H9 (cell line): ENCODE results near the gene ORMDL2. TPM values are rescaled to one million over a fixed set of nuclear protein-coding genes. Genes with fewer than 3 reads are reported as not detected.

Experiments used
- DNase-seq: peaks from one replicate; pipeline ENCODE4 v3.0.0-alpha.2; 2017
- H2AFZ ChIP-seq: one replicate; pipeline ENCODE4 v1.6.1; 2013; ENCODE audit warnings: mild to moderate bottlenecking, low read length, control low read depth, moderate library complexity
- H2AK5ac ChIP-seq: 2 replicates; pipeline ENCODE4 v1.6.1; 2013; ENCODE audit warnings: low read length, control low read depth, mixed read lengths; ENCODE audit not compliant: insufficient read length
- H2BK120ac ChIP-seq: one replicate; pipeline ENCODE4 v1.6.1; 2013; ENCODE audit warnings: low read depth, mild to moderate bottlenecking, low read length, control low read depth, inconsistent platforms; ENCODE audit not compliant: poor library complexity, severe bottlenecking
- H2BK12ac ChIP-seq: 2 replicates; pipeline ENCODE4 v1.6.1; 2013; ENCODE audit warnings: low read length, control low read depth, mixed read lengths, low read depth; ENCODE audit not compliant: insufficient read length
- H2BK15ac ChIP-seq: 2 replicates; pipeline ENCODE4 v1.6.1; 2013; ENCODE audit warnings: low read depth, low read length, control low read depth
- H2BK20ac ChIP-seq: one replicate; pipeline ENCODE4 v1.6.1; 2013; ENCODE audit warnings: low read depth, mild to moderate bottlenecking, low read length, control low read depth, inconsistent platforms; ENCODE audit not compliant: poor library complexity, severe bottlenecking
- H2BK5ac ChIP-seq: 2 replicates; pipeline ENCODE4 v1.6.1; 2013; ENCODE audit warnings: low read length, control low read depth, mixed read lengths; ENCODE audit not compliant: insufficient read length
- H3K14ac ChIP-seq: 2 replicates; pipeline ENCODE4 v1.6.1; 2013; ENCODE audit warnings: low read length, control low read depth; ENCODE audit not compliant: insufficient read depth
- H3K18ac ChIP-seq: 2 replicates; pipeline ENCODE4 v1.6.1; 2013; ENCODE audit warnings: low read depth, mild to moderate bottlenecking, mixed read lengths, low read length, control low read depth; ENCODE audit not compliant: insufficient read length
- H3K23ac ChIP-seq: 2 replicates; pipeline ENCODE4 v1.6.1; 2013; ENCODE audit warnings: low read length, control low read depth, mixed read lengths, low read depth; ENCODE audit not compliant: insufficient read length
- H3K23me2 ChIP-seq: 2 replicates; pipeline ENCODE4 v1.6.1; 2013; ENCODE audit warnings: low read depth, mild to moderate bottlenecking, mixed read lengths, low read length, control low read depth; ENCODE audit not compliant: insufficient read length, poor library complexity, severe bottlenecking
- H3K27ac ChIP-seq: 2 replicates; pipeline ENCODE4 v1.5.1; 2013; ENCODE audit warnings: low read length, control low read depth, mixed read lengths, low read depth; ENCODE audit not compliant: insufficient read length
- H3K27me3 ChIP-seq: 2 replicates; pipeline ENCODE4 v1.6.1; 2013; ENCODE audit warnings: low read length, control low read depth, inconsistent platforms; ENCODE audit not compliant: insufficient read depth
- H3K4ac ChIP-seq: 2 replicates; pipeline ENCODE4 v1.6.1; 2013; ENCODE audit warnings: low read depth, mild to moderate bottlenecking, control low read depth, inconsistent platforms, low read length, moderate library complexity
- H3K4me1 ChIP-seq: 2 replicates; pipeline ENCODE4 v1.6.1; 2013; ENCODE audit warnings: low read length, control low read depth, inconsistent platforms; ENCODE audit not compliant: insufficient read depth
- H3K4me2 ChIP-seq: 2 replicates; pipeline ENCODE4 v1.6.1; 2013; ENCODE audit warnings: low read length, control low read depth, mixed read lengths; ENCODE audit not compliant: insufficient read length, insufficient read depth
- H3K56ac ChIP-seq: 2 replicates; pipeline ENCODE4 v1.6.1; 2013; ENCODE audit warnings: low read depth, mild to moderate bottlenecking, mixed read lengths, low read length, control low read depth; ENCODE audit not compliant: insufficient read length
- H3K79me1 ChIP-seq: 2 replicates; pipeline ENCODE4 v1.6.1; 2013; ENCODE audit warnings: low read depth, mild to moderate bottlenecking, moderate library complexity, low read length, control low read depth, inconsistent platforms; ENCODE audit not compliant: insufficient read depth, poor library complexity, severe bottlenecking
- H3K79me2 ChIP-seq: 2 replicates; pipeline ENCODE4 v1.6.1; 2013; ENCODE audit warnings: low read length, control low read depth, inconsistent platforms; ENCODE audit not compliant: insufficient read depth
- H3K9ac ChIP-seq: 2 replicates; pipeline ENCODE4 v1.6.1; 2013; ENCODE audit warnings: low read length, control low read depth, mixed read lengths; ENCODE audit not compliant: insufficient read length; ENCODE audit errors: extremely low read depth
- H3K9me3 ChIP-seq: one replicate; pipeline ENCODE4 v1.6.1; 2013; ENCODE audit warnings: low read depth, low read length, inconsistent platforms; ENCODE audit not compliant: control insufficient read depth
- H3T11ph ChIP-seq: one replicate; pipeline ENCODE4 v1.6.1; 2013; ENCODE audit warnings: mild to moderate bottlenecking, low read length, control low read depth, inconsistent platforms
- H4K20me1 ChIP-seq: one replicate; pipeline ENCODE4 v1.6.1; 2013; ENCODE audit not compliant: control insufficient read depth, insufficient read length, insufficient read depth
- H4K5ac ChIP-seq: 2 replicates; pipeline ENCODE4 v1.6.1; 2013; ENCODE audit warnings: low read depth, mild to moderate bottlenecking, mixed read lengths, low read length, control low read depth; ENCODE audit not compliant: insufficient read length
- H4K8ac ChIP-seq: replicated peaks from 2 replicates; pipeline ENCODE4 v1.6.1; 2013; ENCODE audit warnings: low read length, control low read depth, mixed read lengths, low read depth; ENCODE audit not compliant: insufficient read length
- H4K91ac ChIP-seq: 2 replicates; pipeline ENCODE4 v1.6.1; 2013; ENCODE audit warnings: low read depth, mild to moderate bottlenecking, moderate library complexity, mixed read lengths, low read length, control low read depth; ENCODE audit not compliant: insufficient read length
- H3K27ac Mint-ChIP-seq, 3 experiments: 2 replicates in 2 of 3; 3 replicates in 1 of 3; pipeline ENCODE4 v1.8.0; 2020 to 2021; ENCODE audit warnings: mixed read lengths in 3 of 3, mild to moderate bottlenecking in 1 of 3, moderate library complexity in 1 of 3
- H3K27me3 Mint-ChIP-seq: 2 replicates; pipeline ENCODE4 v1.8.0; 2021; ENCODE audit warnings: low read depth, mild to moderate bottlenecking, moderate library complexity, mixed read lengths
- H3K36me3 Mint-ChIP-seq, 3 experiments: 2 replicates in 2 of 3; 3 replicates in 1 of 3; pipeline ENCODE4 v1.8.0; 2020 to 2021; ENCODE audit warnings: low read depth in 3 of 3, mixed read lengths in 3 of 3; ENCODE audit not compliant: insufficient read depth in 1 of 3
- H3K4me1 Mint-ChIP-seq, 2 experiments: 2 replicates each; pipeline ENCODE4 v1.8.0; 2020; ENCODE audit warnings: mixed read lengths in 2 of 2
- H3K4me3 Mint-ChIP-seq, 2 experiments: 2 replicates in 1 of 2; 3 replicates in 1 of 2; pipeline ENCODE4 v1.8.0; 2020 to 2021; ENCODE audit warnings: mild to moderate bottlenecking in 2 of 2, mixed read lengths in 2 of 2, moderate library complexity in 1 of 2
- H3K9me3 Mint-ChIP-seq, 2 experiments: 2 replicates in 1 of 2; 3 replicates in 1 of 2; pipeline ENCODE4 v1.8.0; 2020; ENCODE audit warnings: mild to moderate bottlenecking in 2 of 2, mixed read lengths in 2 of 2, moderate library complexity in 1 of 2
- WGBS: extraction: QIAGEN DNeasy Blood & Tissue Kit; methylation state at CpG from one replicate; pipeline ENCODE4 v1.1.7; 2013; ENCODE audit warnings: missing lambda C conversion rate, low lambda C conversion rate, mixed read lengths; ENCODE audit not compliant: insufficient read length; ENCODE audit errors: extremely low coverage; 5-methylcytosine and 5-hydroxymethylcytosine counted together
- total RNA-seq: library from RNA; stranded (reverse); gene quantifications from 2 replicates; pipeline ENCODE4 v1.2.1, GENCODE V29; 2021
- TF ChIP-seq, protein P1 (sequence below): fragments of 200-600 bp; sonication (generic); conservative IDR thresholded peaks from 3 replicates; pipeline ENCODE4 v1.8.0; 2021; ENCODE audit warnings: antibody characterized with exemption, mild to moderate bottlenecking

Gene ORMDL2
- total RNA-seq, 1 experiment from 2014 or later: 51.3 TPM

DNA sequence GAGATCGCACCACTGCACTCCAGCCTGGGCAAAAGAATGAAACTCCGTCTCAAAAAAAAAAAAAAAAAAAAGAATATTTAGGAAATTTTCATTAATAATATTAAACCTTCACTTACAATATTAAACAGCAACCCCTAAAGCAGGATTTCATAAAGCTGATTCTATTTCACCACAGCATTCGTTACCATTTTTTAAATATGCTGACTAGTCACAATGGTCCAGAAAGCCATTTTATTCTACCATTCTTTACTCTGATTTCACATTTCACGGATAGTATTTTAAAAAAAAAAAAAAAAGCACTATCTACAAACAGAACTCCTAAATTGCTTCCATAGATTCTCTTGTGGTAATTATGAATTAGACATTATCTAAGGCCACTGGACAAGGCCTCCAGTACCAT, 27.9 kb upstream of the ORMDL2 start:
- H2BK12ac ChIP-seq: no peak overlapping the region
- no peaks in the 10 kb centered on the region for H3K9me3 Mint-ChIP-seq
- no peak overlapping the region for H2BK20ac ChIP-seq
- H3K27ac ChIP-seq: no peak overlapping the region
- no peaks in the 10 kb centered on the region for H3K27me3 ChIP-seq
- no peak overlapping the region for H3K9ac ChIP-seq
- no peaks in the 10 kb centered on the region for H3K23me2 ChIP-seq
- no peaks in the 10 kb centered on the region for H4K20me1 ChIP-seq
- TF ChIP-seq, protein P1, sequence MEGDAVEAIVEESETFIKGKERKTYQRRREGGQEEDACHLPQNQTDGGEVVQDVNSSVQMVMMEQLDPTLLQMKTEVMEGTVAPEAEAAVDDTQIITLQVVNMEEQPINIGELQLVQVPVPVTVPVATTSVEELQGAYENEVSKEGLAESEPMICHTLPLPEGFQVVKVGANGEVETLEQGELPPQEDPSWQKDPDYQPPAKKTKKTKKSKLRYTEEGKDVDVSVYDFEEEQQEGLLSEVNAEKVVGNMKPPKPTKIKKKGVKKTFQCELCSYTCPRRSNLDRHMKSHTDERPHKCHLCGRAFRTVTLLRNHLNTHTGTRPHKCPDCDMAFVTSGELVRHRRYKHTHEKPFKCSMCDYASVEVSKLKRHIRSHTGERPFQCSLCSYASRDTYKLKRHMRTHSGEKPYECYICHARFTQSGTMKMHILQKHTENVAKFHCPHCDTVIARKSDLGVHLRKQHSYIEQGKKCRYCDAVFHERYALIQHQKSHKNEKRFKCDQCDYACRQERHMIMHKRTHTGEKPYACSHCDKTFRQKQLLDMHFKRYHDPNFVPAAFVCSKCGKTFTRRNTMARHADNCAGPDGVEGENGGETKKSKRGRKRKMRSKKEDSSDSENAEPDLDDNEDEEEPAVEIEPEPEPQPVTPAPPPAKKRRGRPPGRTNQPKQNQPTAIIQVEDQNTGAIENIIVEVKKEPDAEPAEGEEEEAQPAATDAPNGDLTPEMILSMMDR: no peak
- no peak overlapping the region for H3K23ac ChIP-seq
- no peak overlapping the region for H4K5ac ChIP-seq
- H3K4me1 ChIP-seq: no peaks in the 10 kb centered on the region
- H4K91ac ChIP-seq: no peak overlapping the region
- H3K4me1 Mint-ChIP-seq: no peaks in the 10 kb centered on the region
- H2BK120ac ChIP-seq: no peak overlapping the region
- no peak for DNase-seq
- H3K27me3 Mint-ChIP-seq: no peaks in the 10 kb centered on the region
- no peak overlapping the region for H2AFZ ChIP-seq
- no peak overlapping the region for H3K14ac ChIP-seq
- H3K4ac ChIP-seq: no peak overlapping the region
- H3K4me2 ChIP-seq: no peak overlapping the region
- no peak overlapping the region for H3K4me3 Mint-ChIP-seq
- no CpG with 5 or more reads among the region's 4 CpGs for WGBS
- peaks cover 41 to 88% (median 85%) of the 10 kb centered on the region in 3 experiments for H3K36me3 Mint-ChIP-seq
- H2AK5ac ChIP-seq: no peak overlapping the region
- H3K56ac ChIP-seq: no peak overlapping the region
- H4K8ac ChIP-seq: no peak overlapping the region
- H3K27ac Mint-ChIP-seq: no peak overlapping the region
- H3T11ph ChIP-seq: no peak overlapping the region
- H3K18ac ChIP-seq: no peak overlapping the region
- H2BK15ac ChIP-seq: no peak overlapping the region
- no peak overlapping the region for H2BK5ac ChIP-seq
- H3K79me1 ChIP-seq: no peaks in the 10 kb centered on the region
- no peaks in the 10 kb centered on the region for H3K9me3 ChIP-seq
- no peaks in the 10 kb centered on the region for H3K79me2 ChIP-seq
